ENCODE results near the gene ELOVL6.

DNA sequence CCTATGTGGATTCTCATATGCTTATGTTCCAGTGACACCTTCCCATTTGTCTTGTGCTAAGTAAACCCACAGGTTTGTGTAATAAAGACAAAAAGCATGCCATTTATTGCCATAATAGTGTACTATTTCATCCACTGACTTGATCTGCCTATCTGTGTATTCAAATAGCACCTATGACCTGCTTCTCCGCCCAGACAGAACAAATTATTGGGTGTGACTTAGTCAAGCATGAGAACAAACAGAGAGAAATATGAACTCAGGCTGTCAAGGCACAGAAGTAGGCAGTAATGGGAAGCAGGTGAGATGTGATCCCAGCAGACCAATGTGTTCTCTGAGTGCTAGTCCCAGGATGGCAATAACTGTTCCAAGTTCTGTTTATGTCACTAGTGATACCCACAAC lies 25.4 kb downstream of the ELOVL6 start:
- TF ChIP-seq POLR2A (IDR thresholded peaks at IDR 0.05): no peak
- TF ChIP-seq, protein P1, sequence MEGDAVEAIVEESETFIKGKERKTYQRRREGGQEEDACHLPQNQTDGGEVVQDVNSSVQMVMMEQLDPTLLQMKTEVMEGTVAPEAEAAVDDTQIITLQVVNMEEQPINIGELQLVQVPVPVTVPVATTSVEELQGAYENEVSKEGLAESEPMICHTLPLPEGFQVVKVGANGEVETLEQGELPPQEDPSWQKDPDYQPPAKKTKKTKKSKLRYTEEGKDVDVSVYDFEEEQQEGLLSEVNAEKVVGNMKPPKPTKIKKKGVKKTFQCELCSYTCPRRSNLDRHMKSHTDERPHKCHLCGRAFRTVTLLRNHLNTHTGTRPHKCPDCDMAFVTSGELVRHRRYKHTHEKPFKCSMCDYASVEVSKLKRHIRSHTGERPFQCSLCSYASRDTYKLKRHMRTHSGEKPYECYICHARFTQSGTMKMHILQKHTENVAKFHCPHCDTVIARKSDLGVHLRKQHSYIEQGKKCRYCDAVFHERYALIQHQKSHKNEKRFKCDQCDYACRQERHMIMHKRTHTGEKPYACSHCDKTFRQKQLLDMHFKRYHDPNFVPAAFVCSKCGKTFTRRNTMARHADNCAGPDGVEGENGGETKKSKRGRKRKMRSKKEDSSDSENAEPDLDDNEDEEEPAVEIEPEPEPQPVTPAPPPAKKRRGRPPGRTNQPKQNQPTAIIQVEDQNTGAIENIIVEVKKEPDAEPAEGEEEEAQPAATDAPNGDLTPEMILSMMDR (IDR thresholded peaks at IDR 0.05): no peak
